HL-60 (cell line): ENCODE data around the gene DCP1B.

Experiments
- DNase-seq, 2 experiments: peaks; one replicate each; pipeline ENCODE4 v3.0.0-alpha.2; 2010 to 2020; ENCODE audit warnings: low read depth in 1 of 2, low spot score in 1 of 2
- H3K27ac ChIP-seq: fragments of 250-450 bp; sonication (Bioruptor Pico); replicated peaks from 2 replicates; pipeline ENCODE4 v1.5.1; 2020; ENCODE audit warnings: mild to moderate bottlenecking, moderate library complexity
- H3K27me3 ChIP-seq: fragments of 250-450 bp; sonication (Bioruptor Pico); 2 replicates; pipeline ENCODE4 v1.5.1; 2021; ENCODE audit warnings: mild to moderate bottlenecking, moderate library complexity; ENCODE audit not compliant: insufficient read depth, poor library complexity, severe bottlenecking
- H3K4me3 ChIP-seq: replicated peaks from 2 replicates; pipeline ENCODE4 v1.5.1; 2011; ENCODE audit warnings: mild to moderate bottlenecking, control low read depth, low read length; ENCODE audit not compliant: insufficient read depth
- GABPA ChIP-seq: IDR thresholded peaks from 2 replicates; pipeline ENCODE4 v1.6.1; 2012; ENCODE audit warnings: low read depth
- POLR2AphosphoS5 ChIP-seq: IDR thresholded peaks from 2 replicates; pipeline ENCODE4 v1.6.1; 2012; ENCODE audit warnings: low read depth
- SPI1 ChIP-seq: IDR thresholded peaks from 2 replicates; pipeline ENCODE4 v1.6.1; 2012; ENCODE audit warnings: low read depth, mild to moderate bottlenecking, borderline replicate concordance
- TF ChIP-seq, protein P1 (sequence below): IDR thresholded peaks from one replicate; pipeline ENCODE4 v1.5.1; 2011; ENCODE audit warnings: low read length, control low read depth, inconsistent platforms; ENCODE audit not compliant: insufficient read depth
- TF ChIP-seq, protein P2 (sequence below): IDR thresholded peaks from 2 replicates; pipeline ENCODE4 v1.6.1; 2012; ENCODE audit warnings: low read depth; ENCODE audit not compliant: insufficient replicate concordance

Gene DCP1B

DNA sequence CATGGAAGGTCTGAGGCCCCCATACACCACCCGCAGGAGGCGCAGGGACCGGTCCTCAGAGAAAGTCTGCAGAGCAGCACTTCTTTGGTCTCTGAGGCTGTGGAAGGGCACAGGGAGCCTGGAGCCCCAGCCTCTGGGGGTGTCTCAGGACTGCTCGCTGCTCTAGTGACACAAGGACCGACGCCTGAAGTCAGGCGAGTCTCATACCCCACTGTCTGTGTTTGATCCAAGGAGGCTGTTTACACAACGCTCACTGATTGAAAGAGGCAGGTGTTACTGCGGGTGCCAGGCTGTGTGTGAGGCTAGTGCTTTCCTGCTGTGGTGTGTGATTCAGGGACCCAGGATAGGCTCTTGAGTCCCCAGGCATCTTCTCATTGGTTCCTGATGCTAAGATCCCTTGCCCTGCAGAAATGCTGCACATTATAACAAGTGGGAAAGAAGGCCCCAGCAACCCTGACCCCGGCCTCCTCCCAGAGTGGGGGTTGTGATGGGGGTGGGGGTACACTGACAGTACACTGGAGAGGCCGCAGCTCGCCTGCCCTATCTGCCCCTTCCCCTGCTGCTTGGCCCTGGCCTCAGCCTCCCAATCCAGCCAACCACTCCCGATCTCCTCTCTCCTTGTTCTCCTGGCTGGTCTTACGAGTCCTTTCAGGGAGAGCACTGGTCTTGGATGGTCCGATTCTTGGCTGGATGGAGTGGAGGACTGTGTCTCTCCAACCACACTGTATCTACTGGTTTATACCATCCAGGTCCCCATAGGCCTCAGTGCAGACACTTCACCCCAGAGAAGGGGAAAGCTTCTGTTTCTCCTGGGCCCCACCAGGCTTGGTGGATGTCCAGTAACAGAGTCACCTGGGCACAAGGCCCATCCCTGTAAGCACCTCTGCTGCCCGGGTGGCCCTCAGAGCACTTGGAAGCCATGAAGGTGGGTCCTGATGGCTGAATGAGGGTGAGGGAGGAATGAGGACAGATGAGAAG lies 92.4 kb downstream of the DCP1B start:
- H3K4me3 ChIP-seq: no peak overlapping the region
- TF ChIP-seq, protein P1, sequence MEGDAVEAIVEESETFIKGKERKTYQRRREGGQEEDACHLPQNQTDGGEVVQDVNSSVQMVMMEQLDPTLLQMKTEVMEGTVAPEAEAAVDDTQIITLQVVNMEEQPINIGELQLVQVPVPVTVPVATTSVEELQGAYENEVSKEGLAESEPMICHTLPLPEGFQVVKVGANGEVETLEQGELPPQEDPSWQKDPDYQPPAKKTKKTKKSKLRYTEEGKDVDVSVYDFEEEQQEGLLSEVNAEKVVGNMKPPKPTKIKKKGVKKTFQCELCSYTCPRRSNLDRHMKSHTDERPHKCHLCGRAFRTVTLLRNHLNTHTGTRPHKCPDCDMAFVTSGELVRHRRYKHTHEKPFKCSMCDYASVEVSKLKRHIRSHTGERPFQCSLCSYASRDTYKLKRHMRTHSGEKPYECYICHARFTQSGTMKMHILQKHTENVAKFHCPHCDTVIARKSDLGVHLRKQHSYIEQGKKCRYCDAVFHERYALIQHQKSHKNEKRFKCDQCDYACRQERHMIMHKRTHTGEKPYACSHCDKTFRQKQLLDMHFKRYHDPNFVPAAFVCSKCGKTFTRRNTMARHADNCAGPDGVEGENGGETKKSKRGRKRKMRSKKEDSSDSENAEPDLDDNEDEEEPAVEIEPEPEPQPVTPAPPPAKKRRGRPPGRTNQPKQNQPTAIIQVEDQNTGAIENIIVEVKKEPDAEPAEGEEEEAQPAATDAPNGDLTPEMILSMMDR: no peak
- TF ChIP-seq, protein P2, sequence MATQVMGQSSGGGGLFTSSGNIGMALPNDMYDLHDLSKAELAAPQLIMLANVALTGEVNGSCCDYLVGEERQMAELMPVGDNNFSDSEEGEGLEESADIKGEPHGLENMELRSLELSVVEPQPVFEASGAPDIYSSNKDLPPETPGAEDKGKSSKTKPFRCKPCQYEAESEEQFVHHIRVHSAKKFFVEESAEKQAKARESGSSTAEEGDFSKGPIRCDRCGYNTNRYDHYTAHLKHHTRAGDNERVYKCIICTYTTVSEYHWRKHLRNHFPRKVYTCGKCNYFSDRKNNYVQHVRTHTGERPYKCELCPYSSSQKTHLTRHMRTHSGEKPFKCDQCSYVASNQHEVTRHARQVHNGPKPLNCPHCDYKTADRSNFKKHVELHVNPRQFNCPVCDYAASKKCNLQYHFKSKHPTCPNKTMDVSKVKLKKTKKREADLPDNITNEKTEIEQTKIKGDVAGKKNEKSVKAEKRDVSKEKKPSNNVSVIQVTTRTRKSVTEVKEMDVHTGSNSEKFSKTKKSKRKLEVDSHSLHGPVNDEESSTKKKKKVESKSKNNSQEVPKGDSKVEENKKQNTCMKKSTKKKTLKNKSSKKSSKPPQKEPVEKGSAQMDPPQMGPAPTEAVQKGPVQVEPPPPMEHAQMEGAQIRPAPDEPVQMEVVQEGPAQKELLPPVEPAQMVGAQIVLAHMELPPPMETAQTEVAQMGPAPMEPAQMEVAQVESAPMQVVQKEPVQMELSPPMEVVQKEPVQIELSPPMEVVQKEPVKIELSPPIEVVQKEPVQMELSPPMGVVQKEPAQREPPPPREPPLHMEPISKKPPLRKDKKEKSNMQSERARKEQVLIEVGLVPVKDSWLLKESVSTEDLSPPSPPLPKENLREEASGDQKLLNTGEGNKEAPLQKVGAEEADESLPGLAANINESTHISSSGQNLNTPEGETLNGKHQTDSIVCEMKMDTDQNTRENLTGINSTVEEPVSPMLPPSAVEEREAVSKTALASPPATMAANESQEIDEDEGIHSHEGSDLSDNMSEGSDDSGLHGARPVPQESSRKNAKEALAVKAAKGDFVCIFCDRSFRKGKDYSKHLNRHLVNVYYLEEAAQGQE: no peak
- TF ChIP-seq SPI1 (no peak), POLR2AphosphoS5 (no peak), GABPA (no peak)
- no peak for DNase-seq
- H3K27ac ChIP-seq: no peak overlapping the region
- no peaks in the 10 kb centered on the region for H3K27me3 ChIP-seq

- TF ChIP-seq, protein P2: no peak
- TF ChIP-seq POLR2AphosphoS5: no peak
- no peak for TF ChIP-seq SPI1
- TF ChIP-seq, protein P1: no peak
- TF ChIP-seq GABPA: no peak
- Histone ChIP-seq H3K27ac (no peak overlapping the region), H3K27me3 (no peaks in the 10 kb centered on the region), H3K4me3 (no peak overlapping the region)
- DNase-seq: no peak
Measured at GRCh38 chr12:1910468-1910867, 93.8 kb downstream of the DCP1B start.

GRCh38 chr12:1908758-1909157 lies 95.5 kb downstream of the DCP1B start:
- no peaks in the 10 kb centered on the region for H3K27me3 ChIP-seq
- H3K4me3 ChIP-seq: no peak overlapping the region
- no peak overlapping the region for H3K27ac ChIP-seq
- TF ChIP-seq GABPA (no peak), SPI1 (no peak), POLR2AphosphoS5 (no peak)
- TF ChIP-seq, protein P2: no peak
- TF ChIP-seq, protein P1: no peak
- no peak for DNase-seq
